Stimulated activated CD4-positive, alpha-beta T cell treated with anti-CD3 and anti-CD28 coated beads, TNF-alpha, amount 100 ng/mL, for 1 hour (primary cell): ENCODE measurements around the gene KLHL29.

Source experiments
- DNase-seq, 3 donors: peaks; one replicate each; pipeline ENCODE4 v3.0.0-alpha.2; 2020; ENCODE audit warnings: low read depth in 3 of 3, low spot score in 1 of 3

The KLHL29 gene

GRCh38 chr2:23589220-23589647 is 204.3 kb downstream of the KLHL29 start:
- no peak for DNase-seq

- no peak for DNase-seq
These were observed 204.8 kb downstream of the KLHL29 start for GRCh38 chr2:23589739-23590138.

GRCh38 chr2:23590241-23590869 is 205.4 kb downstream of the KLHL29 start:
- no peak for DNase-seq

- DNase-seq: no peak
These were observed 206.1 kb downstream of the KLHL29 start for GRCh38 chr2:23591111-23591510.

- DNase-seq: no peak
These were observed 207.2 kb downstream of the KLHL29 start for GRCh38 chr2:23592061-23592685.

GRCh38 chr2:23592898-23593751 is 208.1 kb downstream of the KLHL29 start:
- DNase-seq: no peak

- no peak for DNase-seq
These were observed 208.9 kb downstream of the KLHL29 start for GRCh38 chr2:23593752-23594459.

GRCh38 chr2:23594460-23594825 is 209.5 kb downstream of the KLHL29 start:
- DNase-seq: no peak

- no peak for DNase-seq
These were observed 210.0 kb downstream of the KLHL29 start for GRCh38 chr2:23595021-23595420.

GRCh38 chr2:23595601-23596251 is 210.7 kb downstream of the KLHL29 start:
- no peak for DNase-seq

- no peak for DNase-seq
These were observed 211.4 kb downstream of the KLHL29 start for GRCh38 chr2:23596316-23596885.

- no peak for DNase-seq
These were observed 212.7 kb downstream of the KLHL29 start for GRCh38 chr2:23597687-23598086.

- no peak for DNase-seq
These were observed 214.0 kb downstream of the KLHL29 start for GRCh38 chr2:23599006-23599405.

- DNase-seq: no peak
These were observed 214.7 kb downstream of the KLHL29 start for GRCh38 chr2:23599667-23600066.

- DNase-seq: no peak
These were observed 215.4 kb downstream of the KLHL29 start for GRCh38 chr2:23600346-23600745.

- DNase-seq: no peak
These were observed 216.5 kb downstream of the KLHL29 start for GRCh38 chr2:23601301-23601965.

- DNase-seq: no peak
These were observed 217.1 kb downstream of the KLHL29 start for GRCh38 chr2:23602116-23602515.

- DNase-seq: no peak
These were observed 218.2 kb downstream of the KLHL29 start for GRCh38 chr2:23603156-23603555.

GRCh38 chr2:23603581-23603980 is 218.6 kb downstream of the KLHL29 start:
- DNase-seq: no peak

- DNase-seq: no peak
These were observed 219.8 kb downstream of the KLHL29 start for GRCh38 chr2:23604731-23605130.
